Keratinocyte (primary cell): ENCODE measurements around the gene CFAP53. TPM values are rescaled to one million over a fixed set of nuclear protein-coding genes. Genes with fewer than 3 reads are reported as not detected.

Source experiments
- DNase-seq: peaks from one replicate; pipeline ENCODE4 v3.0.0-alpha.2; 2011; ENCODE audit warnings: low read depth, missing footprints, low spot score
- FAIRE-seq: peaks from 2 replicates; lab custom pipeline; 2011; peaks lifted over from hg19 to GRCh38; lab: Jason Lieb, UNC
- H2AFZ ChIP-seq: 2 replicates; pipeline ENCODE4 v1.6.0; 2012; ENCODE audit warnings: low read length, control low read depth, inconsistent platforms; ENCODE audit not compliant: control insufficient read depth
- H3K27ac ChIP-seq: 2 replicates; pipeline ENCODE4 v1.5.1; 2011; ENCODE audit warnings: low read length; ENCODE audit not compliant: control insufficient read depth, insufficient read depth
- H3K27me3 ChIP-seq: 3 replicates; pipeline ENCODE4 v1.6.0; 2011; ENCODE audit warnings: low read length; ENCODE audit not compliant: control insufficient read depth, insufficient read depth; ENCODE audit errors: extremely low read depth
- H3K36me3 ChIP-seq, 2 experiments: 2 replicates in 1 of 2; 3 replicates in 1 of 2; pipeline ENCODE4 v1.5.1; 2011; ENCODE audit warnings: low read length in 2 of 2, mild to moderate bottlenecking in 1 of 2; ENCODE audit not compliant: control insufficient read depth in 2 of 2, insufficient read depth in 2 of 2; ENCODE audit errors: extremely low read depth in 1 of 2
- H3K4me1 ChIP-seq: 3 replicates; pipeline ENCODE4 v1.5.1; 2011; ENCODE audit warnings: low read length; ENCODE audit not compliant: control insufficient read depth, insufficient read depth; ENCODE audit errors: extremely low read depth
- H3K4me2 ChIP-seq: 3 replicates; pipeline ENCODE4 v1.6.0; 2011; ENCODE audit warnings: low read depth, low read length; ENCODE audit not compliant: control insufficient read depth, insufficient read depth; ENCODE audit errors: extremely low read depth
- H3K4me3 ChIP-seq, 3 experiments: fragments of 200-600 bp in 1 of 3; sonication (generic) in 1 of 3; 2 replicates in 2 of 3; 3 replicates in 1 of 3; pipeline ENCODE4 v1.5.1; 2011 to 2016; ENCODE audit warnings: low read length in 3 of 3, mild to moderate bottlenecking in 3 of 3, control low read depth in 2 of 3, inconsistent platforms in 1 of 3, low read depth in 1 of 3, mixed read lengths in 1 of 3, mixed run types in 1 of 3, moderate library complexity in 1 of 3; ENCODE audit not compliant: control insufficient read depth in 2 of 3, insufficient read depth in 2 of 3; ENCODE audit errors: extremely low read depth in 1 of 3
- H3K79me2 ChIP-seq: 2 replicates; pipeline ENCODE4 v1.6.0; 2012; ENCODE audit warnings: low read length; ENCODE audit not compliant: control insufficient read depth, insufficient read depth
- H3K9ac ChIP-seq: 3 replicates; pipeline ENCODE4 v1.6.0; 2011; ENCODE audit warnings: low read length; ENCODE audit not compliant: control insufficient read depth, insufficient read depth; ENCODE audit errors: extremely low read depth
- H3K9me1 ChIP-seq: 3 replicates; pipeline ENCODE4 v1.6.0; 2011; ENCODE audit warnings: low read length; ENCODE audit not compliant: control insufficient read depth, insufficient read depth; ENCODE audit errors: extremely low read depth
- H3K9me3 ChIP-seq: 2 replicates; pipeline ENCODE4 v1.5.1; 2012; ENCODE audit warnings: low read depth, low read length; ENCODE audit not compliant: control insufficient read depth
- H4K20me1 ChIP-seq: 3 replicates; pipeline ENCODE4 v1.6.0; 2011; ENCODE audit warnings: low read length; ENCODE audit not compliant: control insufficient read depth, insufficient read depth; ENCODE audit errors: extremely low read depth
- CTCF ChIP-seq, 3 experiments: IDR thresholded peaks in 1 of 3; conservative IDR thresholded peaks in 1 of 3; optimal IDR thresholded peaks in 1 of 3; 2 replicates in 2 of 3; 3 replicates in 1 of 3; pipeline versions ENCODE3 to v1.5.1; 2011; ENCODE audit warnings: low read length in 3 of 3, mild to moderate bottlenecking in 3 of 3, moderate library complexity in 2 of 3, control low read depth in 1 of 3, inconsistent platforms in 1 of 3; ENCODE audit not compliant: insufficient read depth in 2 of 3; ENCODE audit errors: extremely low read depth in 1 of 3
- EZH2 ChIP-seq: IDR thresholded peaks from one replicate; pipeline ENCODE4 v1.6.1; 2012; ENCODE audit warnings: inconsistent platforms, mild to moderate bottlenecking, low read length, moderate library complexity
- dilution Hi-C: fragments of 300-500 bp; cut with MboI; formaldehyde crosslinking; loops from one replicate; pipeline ENCODE4 v1.7.0; 2020; ENCODE audit warnings: low sequenced_read_pairs; ENCODE audit not compliant: extremely low pct_ligation_motif_present
- polyA plus RNA-seq, 5 experiments: library from polyadenylated mRNA; depleted of rRNA in 3 of 5; stranded (reverse) in 3 of 5; stranded (forward) in 1 of 5; unstranded in 1 of 5; fragments of >200 nt; gene quantifications; 1 replicate in 1 of 5; 2 replicates in 3 of 5; 3 replicates in 1 of 5; pipeline versions ENCODE4 v1.2.1 to v1.2.3, GENCODE V29; 2011 to 2012; ENCODE audit warnings: missing spikeins in 2 of 5, low read depth in 1 of 5, low replicate concordance in 1 of 5

The CFAP53 gene
- polyA plus RNA-seq, 1 donor (not counting 4 experiments of a cell fraction or from before 2014, with no cell fraction given), result 0.59 TPM

GRCh38 chr18:50194631-50195532 is 71.4 kb downstream of the CFAP53 start, which contains the start of gene MYO5B:
Gene MYO5B, minus strand, starts transcription at chr18:50195147. Its CDS starts 354 bp downstream, at chr18:50194793.
- Histone ChIP-seq H3K4me3 (peak within 1 kb of the TSS; percentile 49 to 66 (median 49)), H4K20me1 (no peaks in the 10 kb centered on the region), H3K36me3 (no peaks in the 10 kb centered on the region), H3K27me3 (peaks cover 47% of the 10 kb centered on the region), H3K27ac (no peak within 1 kb of the TSS), H3K9ac (peak within 1 kb of the TSS; percentile 37), H3K4me1 (peaks cover 7% of the 10 kb centered on the region), H3K4me2 (peak within 1 kb of the TSS; percentile 75), H3K79me2 (no peaks in the 10 kb centered on the region), H2AFZ (peak within 1 kb of the TSS; percentile 26), H3K9me3 (no peaks in the 10 kb centered on the region), H3K9me1 (no peaks in the 10 kb centered on the region)
- DNase-seq, result no peak
- dilution Hi-C loops, result no loop called here
- no peak for FAIRE-seq
- peak in 1 of 3 experiments; percentile 65 for TF ChIP-seq CTCF (optimal IDR thresholded peaks at IDR 0.05 in 1 of 3, IDR thresholded peaks at IDR 0.05 in 1 of 3, conservative IDR thresholded peaks at IDR 0.05 in 1 of 3; ENCODE audit: extremely low read depth in 1 of 3, insufficient read depth in 2 of 3, low read length in 3 of 3)
- TF ChIP-seq EZH2, result peak; percentile 43

GRCh38 chr18:50193796-50194630 is 72.3 kb downstream of the CFAP53 start:
- Histone ChIP-seq H3K4me2 (peak overlapping the region; percentile 75), H4K20me1 (no peaks in the 10 kb centered on the region), H3K9me1 (no peaks in the 10 kb centered on the region), H3K27ac (no peak overlapping the region), H3K36me3 (no peaks in the 10 kb centered on the region), H3K9me3 (no peaks in the 10 kb centered on the region), H3K79me2 (no peaks in the 10 kb centered on the region), H3K4me1 (peaks cover 7% of the 10 kb centered on the region), H3K9ac (peak overlapping the region; percentile 37), H3K27me3 (peaks cover 47% of the 10 kb centered on the region), H2AFZ (no peak overlapping the region), H3K4me3 (peak overlapping the region; percentile 49 to 66 (median 49))
- DNase-seq (no peak), FAIRE-seq (no peak)
- TF ChIP-seq CTCF (optimal IDR thresholded peaks at IDR 0.05 in 1 of 3, IDR thresholded peaks at IDR 0.05 in 1 of 3, conservative IDR thresholded peaks at IDR 0.05 in 1 of 3; ENCODE audit: extremely low read depth in 1 of 3, insufficient read depth in 2 of 3, low read length in 3 of 3), result no peak
- peak; percentile 83 for TF ChIP-seq EZH2
- dilution Hi-C loops, result no loop called here
